Right lobe of liver (tissue), 6 donors: Measurements from ENCODE around the gene ARHGAP15. TPM values are rescaled to one million over a fixed set of nuclear protein-coding genes. Genes with fewer than 3 reads are reported as not detected.
A peak's percentile ranks its signal among the peaks of the same experiment; 100 is the strongest.

Source experiments
- ATAC-seq, 4 donors: fragments of 200-7000 bp; cut with Tn5 transposase; one replicate each; pipeline ENCODE4 v1.9.1; 2020; ENCODE audit warnings: mild to moderate bottlenecking in 4 of 4, moderate library complexity in 4 of 4
- DNase-seq, 3 donors: peaks; one replicate each; pipeline ENCODE4 v3.0.0-alpha.2; 2020
- H3K27ac ChIP-seq, 3 donors: fragments of 200-600 bp; one replicate each; pipeline ENCODE4 v1.8.0; 2022
- H3K27me3 ChIP-seq, 2 donors: fragments of 200-600 bp; one replicate each; pipeline ENCODE4 v1.8.0; 2022
- H3K36me3 ChIP-seq, 4 donors: fragments of 200-600 bp; sonication (generic) in 1 of 4; one replicate each; pipeline versions ENCODE4 v1.5.1 to v1.8.0; 2017 to 2022; ENCODE audit warnings: control low read depth in 1 of 4
- H3K4me1 ChIP-seq, 4 donors: fragments of 200-600 bp; sonication (generic) in 1 of 4; one replicate each; pipeline versions ENCODE4 v1.5.1 to v1.8.0; 2017 to 2022; ENCODE audit warnings: control low read depth in 1 of 4
- H3K4me3 ChIP-seq, 3 donors: fragments of 200-600 bp; one replicate each; pipeline ENCODE4 v1.8.0; 2022
- H3K9me3 ChIP-seq, 4 donors: fragments of 200-600 bp; sonication (generic) in 1 of 4; one replicate each; pipeline versions ENCODE4 v1.5.1 to v1.8.0; 2017 to 2022; ENCODE audit warnings: control low read depth in 1 of 4
- POLR2A ChIP-seq: fragments of 450-650 bp; IDR thresholded peaks from one replicate; pipeline ENCODE4 v1.6.1; 2017; ENCODE audit warnings: antibody characterized with exemption, mild to moderate bottlenecking
- WGBS: methylation state at CpG from one replicate; pipeline ENCODE4 v1.1.6; 2018; ENCODE audit warnings: low coverage, low lambda C conversion rate; ENCODE audit not compliant: insufficient coverage; ENCODE audit errors: missing lambda C conversion rate; 5-methylcytosine and 5-hydroxymethylcytosine counted together
- intact Hi-C, 2 donors: fragments of 100-400 bp; cut with DNase I; formaldehyde crosslinking; loops; one replicate each; pipeline versions ENCODE4 v1.11.2 to v1.14.1; 2022
- total RNA-seq, 6 experiments: library from RNA; depleted of rRNA in 2 of 6; stranded (reverse); fragments of >200 nt in 2 of 6; fragmentation: NEBNext Ultra II Directional in 3 of 6; extraction: Animal tissue kit (Norgen Biotek cat#: 25700) in 3 of 6; gene quantifications; one replicate each; pipeline versions ENCODE4 v1.1.0 to v1.2.4, GENCODE V29; 2016 to 2023
- TF ChIP-seq, protein P1 (sequence below), 4 donors: fragments of 200-600 bp in 3 of 4; fragments of 450-650 bp in 1 of 4; IDR thresholded peaks; one replicate each; pipeline versions ENCODE4 v1.5.1 to v1.8.0; 2016 to 2022; ENCODE audit warnings: antibody characterized with exemption in 4 of 4, mild to moderate bottlenecking in 2 of 4
- donor health status: DM: no; HTN: yes; CAD: no.
- donor health status: DM: no; HTN: no; CAD: no.
- donor health status: DM: no; HTN: no; CAD: no.
- donor health status: DM: no; HTN: yes; CAD: no.
- donor health status: DM: no; HTN: yes; CAD: no.

The ARHGAP15 gene
- total RNA-seq, 6 experiments from 2014 or later = 3.3 to 8.2 (median 6.6) TPM

DNA sequence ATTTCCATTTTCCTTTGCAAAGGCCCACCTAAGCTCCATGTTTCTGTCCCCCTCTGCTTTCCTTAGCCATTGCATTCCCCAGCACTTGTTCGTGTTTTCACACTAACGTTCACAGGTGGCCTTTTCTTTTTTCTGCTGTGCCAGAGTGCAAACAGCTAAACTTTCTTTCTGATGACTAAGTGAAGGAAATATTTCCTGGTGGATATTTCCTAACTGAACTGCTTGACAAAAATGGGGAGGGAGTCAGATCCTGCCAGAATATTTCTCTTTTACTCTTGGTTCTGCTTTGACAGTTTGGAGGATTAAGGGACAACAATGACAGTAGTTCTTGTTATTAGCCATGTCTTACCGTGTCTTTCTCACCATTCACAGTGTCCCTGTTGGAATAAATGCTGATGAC lies 344.0 kb downstream of the ARHGAP15 start:
- no peak for DNase-seq
- Histone ChIP-seq H3K4me1 (no peaks in the 10 kb centered on the region), H3K27me3 (no peaks in the 10 kb centered on the region), H3K36me3 (no peaks in the 10 kb centered on the region), H3K9me3 (no peaks in the 10 kb centered on the region), H3K27ac (no peak overlapping the region), H3K4me3 (no peak overlapping the region)
- intact Hi-C loops = no loop called here
- ATAC-seq = no peak
- WGBS = 56% methylated on average over 3 of the region's 3 CpGs
- TF ChIP-seq, protein P1, sequence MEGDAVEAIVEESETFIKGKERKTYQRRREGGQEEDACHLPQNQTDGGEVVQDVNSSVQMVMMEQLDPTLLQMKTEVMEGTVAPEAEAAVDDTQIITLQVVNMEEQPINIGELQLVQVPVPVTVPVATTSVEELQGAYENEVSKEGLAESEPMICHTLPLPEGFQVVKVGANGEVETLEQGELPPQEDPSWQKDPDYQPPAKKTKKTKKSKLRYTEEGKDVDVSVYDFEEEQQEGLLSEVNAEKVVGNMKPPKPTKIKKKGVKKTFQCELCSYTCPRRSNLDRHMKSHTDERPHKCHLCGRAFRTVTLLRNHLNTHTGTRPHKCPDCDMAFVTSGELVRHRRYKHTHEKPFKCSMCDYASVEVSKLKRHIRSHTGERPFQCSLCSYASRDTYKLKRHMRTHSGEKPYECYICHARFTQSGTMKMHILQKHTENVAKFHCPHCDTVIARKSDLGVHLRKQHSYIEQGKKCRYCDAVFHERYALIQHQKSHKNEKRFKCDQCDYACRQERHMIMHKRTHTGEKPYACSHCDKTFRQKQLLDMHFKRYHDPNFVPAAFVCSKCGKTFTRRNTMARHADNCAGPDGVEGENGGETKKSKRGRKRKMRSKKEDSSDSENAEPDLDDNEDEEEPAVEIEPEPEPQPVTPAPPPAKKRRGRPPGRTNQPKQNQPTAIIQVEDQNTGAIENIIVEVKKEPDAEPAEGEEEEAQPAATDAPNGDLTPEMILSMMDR (IDR thresholded peaks at IDR 0.05) = no peak
- no peak for TF ChIP-seq POLR2A

DNA sequence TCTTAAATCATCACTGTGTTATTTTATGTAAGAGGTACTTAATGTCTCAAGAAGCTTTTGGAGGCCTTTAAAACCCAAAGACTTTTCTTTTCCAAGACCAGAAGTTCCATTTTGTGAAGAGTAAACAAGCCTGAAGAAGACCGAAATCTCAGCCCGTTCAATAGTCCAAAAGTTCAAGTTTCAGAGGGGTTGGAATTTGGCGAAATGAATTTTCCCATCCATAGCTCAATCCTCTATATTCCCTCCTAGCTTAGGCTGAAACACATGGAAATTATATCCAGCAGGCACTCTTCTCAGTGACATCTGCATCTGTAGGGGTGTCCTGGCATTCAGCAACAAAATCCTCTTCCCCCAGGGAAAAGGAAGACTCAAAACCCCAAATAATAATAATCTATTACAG lies 344.6 kb downstream of the ARHGAP15 start:
- Histone ChIP-seq H3K36me3 (no peaks in the 10 kb centered on the region), H3K4me3 (no peak overlapping the region), H3K9me3 (no peaks in the 10 kb centered on the region), H3K4me1 (no peaks in the 10 kb centered on the region), H3K27me3 (no peaks in the 10 kb centered on the region), H3K27ac (no peak overlapping the region)
- intact Hi-C loops = no loop called here
- DNase-seq = no peak
- TF ChIP-seq, protein P1 (IDR thresholded peaks at IDR 0.05) = no peak
- no peak for TF ChIP-seq POLR2A
- 63% methylated on average over 3 of the region's 3 CpGs for WGBS
- no peak for ATAC-seq

DNA sequence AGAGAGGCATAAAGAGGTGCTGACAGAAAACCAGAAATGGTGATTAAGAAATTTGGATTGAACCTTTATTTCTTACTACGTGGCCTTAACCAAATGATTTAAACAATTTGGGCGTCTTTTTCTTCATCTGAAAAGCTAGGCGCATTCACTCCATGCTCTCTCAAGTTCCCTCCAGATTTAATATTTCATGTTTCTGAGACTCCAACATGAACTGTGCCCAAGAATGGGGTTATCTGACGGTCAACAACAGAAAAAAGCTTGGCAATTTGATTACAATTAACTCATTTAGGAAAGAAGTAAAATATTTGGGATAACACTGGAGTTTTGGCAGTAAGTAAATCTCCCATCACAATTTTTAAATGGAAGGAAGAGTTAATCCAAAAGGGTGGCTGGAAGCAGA lies 345.4 kb downstream of the ARHGAP15 start:
- intact Hi-C loops = no loop called here
- Histone ChIP-seq H3K36me3 (no peaks in the 10 kb centered on the region), H3K9me3 (no peaks in the 10 kb centered on the region), H3K27me3 (no peaks in the 10 kb centered on the region), H3K4me3 (no peak overlapping the region), H3K4me1 (no peaks in the 10 kb centered on the region), H3K27ac (no peak overlapping the region)
- 61% methylated on average over 4 of the region's 4 CpGs for WGBS
- ATAC-seq (no peak), DNase-seq (no peak)
- TF ChIP-seq, protein P1 (IDR thresholded peaks at IDR 0.05) = no peak
- TF ChIP-seq POLR2A = no peak

DNA sequence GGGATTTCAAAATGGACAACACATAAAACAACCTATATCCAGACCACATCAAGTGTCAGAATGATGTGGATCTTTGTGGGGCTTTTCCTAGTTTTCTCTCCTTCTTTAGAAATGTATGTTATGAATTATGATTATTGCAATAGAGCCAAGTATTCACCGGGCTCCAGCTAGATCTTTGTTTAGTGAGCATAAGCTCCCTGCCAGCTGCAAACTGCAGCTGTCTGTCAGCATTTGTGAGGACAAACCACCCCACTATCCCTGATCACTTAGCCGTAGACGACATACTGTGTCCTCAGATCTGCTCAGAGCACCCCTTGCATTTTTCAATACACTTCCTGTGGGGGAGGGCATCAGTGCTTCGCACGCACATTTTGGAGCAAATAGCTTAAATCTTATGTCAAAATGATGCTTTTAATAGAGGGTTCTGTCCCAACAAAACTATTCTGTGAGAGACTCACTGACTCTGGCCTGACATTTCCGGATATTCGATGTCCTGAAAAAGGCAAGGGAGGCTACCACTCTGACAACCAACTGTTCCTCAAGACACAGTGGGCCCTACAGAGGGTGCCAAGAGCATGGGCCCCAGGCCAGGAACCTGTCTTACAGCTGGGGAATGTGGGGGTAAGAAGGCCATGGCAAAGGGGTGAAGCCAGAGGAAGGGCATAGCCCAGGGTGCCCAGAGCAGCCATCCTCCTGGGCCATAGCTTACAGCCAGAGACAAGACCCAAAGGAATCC lies 346.0 kb downstream of the ARHGAP15 start:
- Histone ChIP-seq H3K27me3 (no peaks in the 10 kb centered on the region), H3K27ac (peak overlapping the region in 1 of 3 donors; percentile 9), H3K4me3 (no peak overlapping the region), H3K9me3 (no peaks in the 10 kb centered on the region), H3K4me1 (no peaks in the 10 kb centered on the region), H3K36me3 (no peaks in the 10 kb centered on the region)
- no peak for ATAC-seq
- intact Hi-C loops = no loop called here
- WGBS = 65% methylated on average over 5 of the region's 7 CpGs
- TF ChIP-seq, protein P1 (IDR thresholded peaks at IDR 0.05) = no peak
- no peak for TF ChIP-seq POLR2A
- DNase-seq = no peak
